ENCODE measurements around the gene FAAP20.

Gene FAAP20

DNA sequence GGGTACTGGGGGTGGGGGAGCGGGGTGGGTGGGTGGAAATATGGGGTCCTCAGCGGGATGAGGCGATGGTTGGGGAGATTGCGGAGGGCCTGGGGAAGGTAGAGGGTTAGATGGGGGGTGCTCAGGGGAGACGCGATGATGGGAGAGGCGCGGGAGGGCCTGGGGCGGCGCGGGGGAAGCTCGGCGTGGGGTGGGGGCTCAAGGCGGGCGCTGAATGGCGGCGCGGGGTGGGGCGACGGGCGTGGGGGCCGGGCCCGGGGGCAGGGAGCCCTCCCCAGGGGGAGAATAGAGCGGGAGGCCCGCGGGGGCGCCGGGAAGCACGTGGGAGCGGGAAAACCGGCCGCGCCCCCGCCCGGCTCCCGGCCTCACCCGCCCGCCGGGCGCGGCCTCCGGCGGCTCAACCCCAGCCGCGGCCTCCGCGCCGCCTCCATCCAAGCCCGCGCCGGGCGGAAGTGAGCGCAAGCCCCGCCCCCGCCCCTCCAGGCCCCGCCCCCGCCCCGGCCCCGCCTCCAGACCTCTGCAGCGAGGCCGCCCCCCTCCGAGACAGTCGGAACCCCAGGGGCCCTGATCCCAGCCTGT lies at the start of gene FAAP20:
Gene FAAP20 (minus strand): TSS at position 454 of the 579 bp plus-strand sequence. CDS start 23 bp downstream, at position 431.
- Histone ChIP-seq H3K9me3 (no peaks in the 10 kb centered on the region), H3K4me1 (peaks cover 89% of the 10 kb centered on the region), H3K9ac (peak within 1 kb of the TSS; percentile 73), H3K27me3 (no peaks in the 10 kb centered on the region), H4K20me1 (peaks cover 24% of the 10 kb centered on the region; the same call in 1 of the 2 replicates), H3K36me3 (no peaks in the 10 kb centered on the region), H3K4me3 (peak within 1 kb of the TSS; percentile 73), H3K4me2 (peak within 1 kb of the TSS; percentile 97), H3K27ac (peak within 1 kb of the TSS; percentile 72)
- no peak for TF ChIP-seq Cebpa-rat (IDR thresholded peaks at IDR 0.05)

- Histone ChIP-seq H3K27ac (no peak overlapping the region), H3K36me3 (0 out of 2 replicates have a peak, but pooled peaks cover 17% of the 10 kb centered on the region), H4K20me1 (peaks cover 93% of the 10 kb centered on the region), H3K9me3 (no peaks in the 10 kb centered on the region), H3K27me3 (no peaks in the 10 kb centered on the region), H3K4me2 (peak overlapping the region; percentile 19; the same call in 1 of the 2 replicates), H3K9ac (no peak overlapping the region), H3K4me3 (no peak overlapping the region), H3K4me1 (peaks cover 76% of the 10 kb centered on the region)
- no peak for TF ChIP-seq Cebpa-rat (IDR thresholded peaks at IDR 0.05)
Measured at GRCh38 chr1:2242814-2243725, 48.5 kb upstream of the FAAP20 start.

GRCh38 chr1:2241820-2242219 lies 47.2 kb upstream of the FAAP20 start:
- Histone ChIP-seq H4K20me1 (peaks cover 93% of the 10 kb centered on the region), H3K27me3 (no peaks in the 10 kb centered on the region), H3K36me3 (0 out of 2 replicates have a peak, but pooled peaks cover 17% of the 10 kb centered on the region), H3K4me1 (peaks cover 76% of the 10 kb centered on the region), H3K9me3 (no peaks in the 10 kb centered on the region), H3K27ac (no peak overlapping the region), H3K4me2 (no peak overlapping the region), H3K9ac (no peak overlapping the region), H3K4me3 (no peak overlapping the region)
- no peak for TF ChIP-seq Cebpa-rat (IDR thresholded peaks at IDR 0.05)

- peak overlapping the region; percentile 53 for H3K4me2 ChIP-seq
- 0 out of 2 replicates have a peak, but pooled peaks cover 17% of the 10 kb centered on the region for H3K36me3 ChIP-seq
- H3K4me1 ChIP-seq: peaks cover 76% of the 10 kb centered on the region
- 0 out of 2 replicates have a peak overlapping the region, but pooled peaks have one; percentile 4 for H3K27ac ChIP-seq
- H3K9ac ChIP-seq: 0 out of 2 replicates have a peak overlapping the region, but pooled peaks have one; percentile 38
- TF ChIP-seq Cebpa-rat (IDR thresholded peaks at IDR 0.05): no peak
- H3K9me3 ChIP-seq: no peaks in the 10 kb centered on the region
- H3K27me3 ChIP-seq: no peaks in the 10 kb centered on the region
- H3K4me3 ChIP-seq: no peak overlapping the region
- H4K20me1 ChIP-seq: peaks cover 93% of the 10 kb centered on the region
Measured at GRCh38 chr1:2240270-2241156, 45.9 kb upstream of the FAAP20 start.

DNA sequence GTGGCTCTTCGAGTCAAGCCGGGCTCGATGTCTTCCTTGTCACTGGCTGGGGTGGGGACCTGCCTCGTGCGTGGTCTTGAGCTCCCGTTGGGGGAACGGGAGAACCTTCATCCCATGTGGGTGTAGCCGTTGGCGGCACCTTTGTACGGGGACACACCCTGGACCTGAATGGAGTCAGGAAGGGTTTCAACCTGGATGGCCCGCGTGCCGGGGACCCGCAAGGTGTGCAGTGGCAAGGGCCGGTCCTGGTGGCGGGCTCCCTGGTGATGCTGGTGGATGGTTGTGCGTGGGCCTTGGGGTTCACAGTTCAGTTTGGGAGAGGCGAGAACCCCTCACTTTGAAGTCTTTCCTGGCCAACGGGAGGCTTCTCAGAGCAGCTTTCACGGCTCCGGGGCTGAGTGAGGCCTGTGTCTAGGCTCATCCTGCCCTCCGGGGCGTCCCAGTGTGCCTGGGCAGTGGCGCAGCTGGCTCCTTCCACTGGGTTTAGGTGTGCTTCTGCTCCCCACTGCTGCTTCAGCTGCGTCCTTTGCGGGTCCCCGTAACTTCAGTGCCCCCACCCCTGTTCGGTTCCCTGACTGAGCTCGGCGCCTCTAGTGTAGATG lies 44.9 kb upstream of the FAAP20 start:
- TF ChIP-seq Cebpa-rat (IDR thresholded peaks at IDR 0.05): no peak
- H3K9me3 ChIP-seq: no peaks in the 10 kb centered on the region
- 0 out of 2 replicates have a peak, but pooled peaks cover 17% of the 10 kb centered on the region for H3K36me3 ChIP-seq

DNA sequence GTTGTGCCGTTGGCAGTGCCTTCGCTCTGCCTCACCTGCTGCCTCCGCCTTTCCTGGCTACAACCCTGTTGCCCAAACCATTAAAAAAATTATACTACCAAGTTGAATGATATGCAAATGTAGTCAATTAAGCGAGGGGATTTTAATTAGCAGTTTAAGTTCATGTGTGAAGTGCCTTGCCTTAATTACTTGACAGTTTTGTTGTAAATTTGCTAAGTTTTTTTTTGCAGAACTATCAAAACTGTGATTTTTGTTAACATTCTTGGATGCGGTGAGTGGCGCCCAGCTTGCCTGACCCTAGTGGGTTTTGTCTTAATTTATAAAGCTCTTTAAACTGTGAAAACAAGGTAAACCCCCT lies 44.4 kb upstream of the FAAP20 start:
- Histone ChIP-seq H3K9ac (no peak overlapping the region), H4K20me1 (peaks cover 100% of the 10 kb centered on the region)

More for the DNA sequence above, 44.9 kb upstream of the FAAP20 start:
- peaks cover 82% of the 10 kb centered on the region for H3K4me1 ChIP-seq
- H3K27me3 ChIP-seq: no peaks in the 10 kb centered on the region
- no peak overlapping the region for H3K4me3 ChIP-seq
- H4K20me1 ChIP-seq: peaks cover 100% of the 10 kb centered on the region
- peak overlapping the region; percentile 53 for H3K4me2 ChIP-seq
- H3K9ac ChIP-seq: 0 out of 2 replicates have a peak overlapping the region, but pooled peaks have one; percentile 38
- H3K27ac ChIP-seq: 0 out of 2 replicates have a peak overlapping the region, but pooled peaks have one; percentile 4

GRCh38 chr1:2238361-2239012 lies 43.9 kb upstream of the FAAP20 start:
- TF ChIP-seq Cebpa-rat (IDR thresholded peaks at IDR 0.05): no peak
- peaks cover 100% of the 10 kb centered on the region for H4K20me1 ChIP-seq
- no peaks in the 10 kb centered on the region for H3K9me3 ChIP-seq
- H3K9ac ChIP-seq: no peak overlapping the region
- no peak overlapping the region for H3K27ac ChIP-seq
- H3K4me2 ChIP-seq: no peak overlapping the region
- 0 out of 2 replicates have a peak, but pooled peaks cover 17% of the 10 kb centered on the region for H3K36me3 ChIP-seq
- peaks cover 90% of the 10 kb centered on the region for H3K4me1 ChIP-seq
- H3K4me3 ChIP-seq: no peak overlapping the region
- no peaks in the 10 kb centered on the region for H3K27me3 ChIP-seq

More for the DNA sequence above, 44.4 kb upstream of the FAAP20 start:
- no peak overlapping the region for H3K27ac ChIP-seq
- 0 out of 2 replicates have a peak, but pooled peaks cover 17% of the 10 kb centered on the region for H3K36me3 ChIP-seq
- H3K4me1 ChIP-seq: peaks cover 87% of the 10 kb centered on the region
- no peak overlapping the region for H3K4me2 ChIP-seq
- H3K9me3 ChIP-seq: no peaks in the 10 kb centered on the region
- no peak overlapping the region for H3K4me3 ChIP-seq
- no peaks in the 10 kb centered on the region for H3K27me3 ChIP-seq
- TF ChIP-seq Cebpa-rat (IDR thresholded peaks at IDR 0.05): no peak

DNA sequence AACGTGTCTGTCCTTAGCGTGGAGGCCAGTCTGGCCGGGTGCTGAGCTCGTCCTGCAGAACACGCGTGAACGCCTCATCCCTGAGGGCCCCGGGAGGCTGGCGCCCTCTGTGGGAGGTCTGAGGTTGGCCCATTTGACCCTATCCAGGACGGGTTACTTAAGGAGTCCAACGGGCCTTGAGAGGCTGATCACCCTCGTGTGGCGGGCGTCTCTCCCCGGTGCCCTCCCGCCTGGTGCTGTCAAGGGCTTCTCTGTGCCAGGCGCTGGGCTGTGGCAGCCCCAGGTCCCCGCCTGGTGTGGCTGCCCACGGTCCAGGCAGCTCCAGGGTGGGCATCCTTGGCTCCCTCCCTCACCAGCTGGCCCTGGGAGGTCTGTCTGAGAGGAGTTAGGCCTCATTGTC lies 43.2 kb upstream of the FAAP20 start:
- TF ChIP-seq Cebpa-rat (IDR thresholded peaks at IDR 0.05): no peak
- Histone ChIP-seq H3K9ac (no peak overlapping the region), H3K27ac (no peak overlapping the region), H3K9me3 (no peaks in the 10 kb centered on the region), H3K4me1 (peaks cover 90% of the 10 kb centered on the region), H3K4me3 (no peak overlapping the region), H3K4me2 (no peak overlapping the region; the same call in 1 of the 2 replicates), H4K20me1 (peaks cover 100% of the 10 kb centered on the region), H3K36me3 (0 out of 2 replicates have a peak, but pooled peaks cover 17% of the 10 kb centered on the region), H3K27me3 (no peaks in the 10 kb centered on the region)
